Testis (tissue), 3 donors: ENCODE data around the gene CREB3L1. TPM values are rescaled to one million over a fixed set of nuclear protein-coding genes. Genes with fewer than 3 reads are reported as not detected.
A peak's percentile ranks its signal among the peaks of the same experiment; 100 is the strongest.

Source experiments
- DNase-seq: peaks from one replicate; pipeline ENCODE4 v3.0.0-alpha.2; 2019
- H3K27ac ChIP-seq, 2 donors: fragments of 200-600 bp; sonication (generic); one replicate each; pipeline ENCODE4 v1.5.1; 2019
- H3K27me3 ChIP-seq: fragments of 200-600 bp; sonication (generic); one replicate; pipeline ENCODE4 v1.5.1; 2019
- H3K36me3 ChIP-seq: fragments of 200-600 bp; sonication (generic); one replicate; pipeline ENCODE4 v1.5.1; 2017; ENCODE audit warnings: low read depth; ENCODE audit errors: missing control alignments
- H3K4me1 ChIP-seq: fragments of 200-600 bp; sonication (generic); one replicate; pipeline ENCODE4 v1.5.1; 2019
- H3K4me3 ChIP-seq, 2 donors: fragments of 200-600 bp; sonication (generic); one replicate each; pipeline ENCODE4 v1.5.1; 2017 to 2019
- H3K9me3 ChIP-seq: fragments of 200-600 bp; sonication (generic); one replicate; pipeline ENCODE4 v1.5.1; 2017
- POLR2A ChIP-seq: fragments of 450-650 bp; IDR thresholded peaks from one replicate; pipeline ENCODE4 v1.6.1; 2017; ENCODE audit warnings: antibody characterized with exemption, mild to moderate bottlenecking, moderate library complexity
- WGBS, 2 donors: methylation state at CpG; one replicate each; pipeline ENCODE4 v1.1.5; 2018; 5-methylcytosine and 5-hydroxymethylcytosine counted together
- intact Hi-C: fragments of 100-400 bp; cut with DNase I; formaldehyde crosslinking; loops from one replicate; pipeline ENCODE4 v1.15.1; 2023; ENCODE audit warnings: low total_unique reads
- polyA plus RNA-seq: library from polyadenylated mRNA; stranded (reverse); fragments of 350-450 nt; fragmentation: Illumina TruSeq; extraction: RNeasy Lipid Tissue Mini Kit (QIAGEN cat#74804); gene quantifications from one replicate; pipeline ENCODE4 v1.2.3, GENCODE V29; 2014; ENCODE audit warnings: low read depth, low replicate concordance; ENCODE audit not compliant: insufficient read depth
- total RNA-seq, 2 donors: library from RNA; depleted of rRNA; stranded (reverse); fragments of >200 nt; gene quantifications; one replicate each; pipeline ENCODE4 v1.2.3, GENCODE V29; 2016
- TF ChIP-seq, protein P1 (sequence below), 3 experiments: fragments of 450-650 bp in 2 of 3; fragments of 200-600 bp in 1 of 3; sonication (generic) in 1 of 3; IDR thresholded peaks; one replicate each; pipeline ENCODE4 v1.5.1; 2016 to 2019; ENCODE audit warnings: antibody characterized with exemption in 3 of 3, mild to moderate bottlenecking in 2 of 3, moderate library complexity in 1 of 3

Gene CREB3L1
- total and polyA plus RNA-seq, 3 donors from 2014 or later, result 5.2 to 19.2 (median 8.1) TPM

DNA sequence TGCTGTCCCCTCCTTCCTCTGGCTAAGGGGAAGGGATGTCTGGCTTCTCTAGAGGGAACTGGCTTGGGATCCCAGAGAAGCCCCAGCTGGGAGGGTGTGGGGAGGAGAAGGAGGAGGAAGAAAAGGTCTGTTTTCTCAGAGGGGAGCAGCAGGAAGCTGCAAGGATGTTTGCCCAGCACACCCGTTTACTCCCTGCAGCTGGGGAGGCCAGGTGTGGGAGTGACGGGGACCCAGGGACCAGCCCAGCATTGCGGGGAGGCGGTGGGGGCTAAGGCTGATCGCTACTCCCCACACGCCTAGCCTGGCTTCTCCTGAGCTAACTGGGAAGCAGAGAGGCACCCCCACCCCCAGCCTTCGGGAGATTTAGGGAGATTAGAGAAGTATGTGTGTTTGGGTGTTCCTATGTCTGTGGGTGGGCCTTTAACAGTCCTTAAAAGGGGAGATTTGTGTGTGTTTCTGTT lies 3.9 kb downstream of the CREB3L1 start:
- no peak overlapping the region for H3K4me3 ChIP-seq
- H3K27me3 ChIP-seq, result no peaks in the 10 kb centered on the region
- intact Hi-C loops, result no loop called here
- H3K9me3 ChIP-seq, result no peaks in the 10 kb centered on the region
- H3K4me1 ChIP-seq, result peaks cover 9% of the 10 kb centered on the region
- TF ChIP-seq, protein P1, sequence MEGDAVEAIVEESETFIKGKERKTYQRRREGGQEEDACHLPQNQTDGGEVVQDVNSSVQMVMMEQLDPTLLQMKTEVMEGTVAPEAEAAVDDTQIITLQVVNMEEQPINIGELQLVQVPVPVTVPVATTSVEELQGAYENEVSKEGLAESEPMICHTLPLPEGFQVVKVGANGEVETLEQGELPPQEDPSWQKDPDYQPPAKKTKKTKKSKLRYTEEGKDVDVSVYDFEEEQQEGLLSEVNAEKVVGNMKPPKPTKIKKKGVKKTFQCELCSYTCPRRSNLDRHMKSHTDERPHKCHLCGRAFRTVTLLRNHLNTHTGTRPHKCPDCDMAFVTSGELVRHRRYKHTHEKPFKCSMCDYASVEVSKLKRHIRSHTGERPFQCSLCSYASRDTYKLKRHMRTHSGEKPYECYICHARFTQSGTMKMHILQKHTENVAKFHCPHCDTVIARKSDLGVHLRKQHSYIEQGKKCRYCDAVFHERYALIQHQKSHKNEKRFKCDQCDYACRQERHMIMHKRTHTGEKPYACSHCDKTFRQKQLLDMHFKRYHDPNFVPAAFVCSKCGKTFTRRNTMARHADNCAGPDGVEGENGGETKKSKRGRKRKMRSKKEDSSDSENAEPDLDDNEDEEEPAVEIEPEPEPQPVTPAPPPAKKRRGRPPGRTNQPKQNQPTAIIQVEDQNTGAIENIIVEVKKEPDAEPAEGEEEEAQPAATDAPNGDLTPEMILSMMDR (IDR thresholded peaks at IDR 0.05), result no peak
- TF ChIP-seq POLR2A, result no peak
- DNase-seq, result peak; percentile 41
- no peaks in the 10 kb centered on the region for H3K36me3 ChIP-seq
- peak overlapping the region in 1 of 2 donors; percentile 61 for H3K27ac ChIP-seq
- 31 to 32% methylated on average over 6 to 7 of the region's 7 CpGs for WGBS, 2 donors

DNA sequence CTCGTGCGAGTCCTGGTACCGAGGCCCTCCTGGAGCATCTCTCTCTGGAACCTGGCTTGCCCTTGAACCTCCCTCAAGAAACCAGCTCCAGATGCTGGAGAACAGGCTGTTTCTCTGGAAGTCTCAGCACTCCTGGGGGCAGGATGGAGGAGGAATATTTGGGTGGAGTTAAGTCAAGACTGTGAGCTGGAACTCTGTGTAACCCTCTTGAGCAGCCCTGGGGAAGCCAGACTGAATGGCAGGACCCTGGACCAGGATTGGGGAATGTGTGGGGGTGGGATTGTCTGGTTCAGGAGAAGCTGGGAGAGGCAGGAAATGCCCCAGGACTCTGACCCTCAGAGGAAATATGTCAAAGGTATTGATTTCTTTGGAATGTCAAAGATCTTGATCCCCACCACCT lies 7.7 kb downstream of the CREB3L1 start:
- Histone ChIP-seq H3K9me3 (no peaks in the 10 kb centered on the region), H3K4me1 (peaks cover 18% of the 10 kb centered on the region), H3K27me3 (no peaks in the 10 kb centered on the region), H3K4me3 (no peak overlapping the region), H3K27ac (peak overlapping the region; percentile 40 to 77), H3K36me3 (no peaks in the 10 kb centered on the region)
- TF ChIP-seq POLR2A, result no peak
- TF ChIP-seq, protein P1 (IDR thresholded peaks at IDR 0.05), result no peak
- WGBS, 2 donors, result 52 to 53% methylated on average over 3 of the region's 3 CpGs
- intact Hi-C loops, result no loop called here
- no peak for DNase-seq

DNA sequence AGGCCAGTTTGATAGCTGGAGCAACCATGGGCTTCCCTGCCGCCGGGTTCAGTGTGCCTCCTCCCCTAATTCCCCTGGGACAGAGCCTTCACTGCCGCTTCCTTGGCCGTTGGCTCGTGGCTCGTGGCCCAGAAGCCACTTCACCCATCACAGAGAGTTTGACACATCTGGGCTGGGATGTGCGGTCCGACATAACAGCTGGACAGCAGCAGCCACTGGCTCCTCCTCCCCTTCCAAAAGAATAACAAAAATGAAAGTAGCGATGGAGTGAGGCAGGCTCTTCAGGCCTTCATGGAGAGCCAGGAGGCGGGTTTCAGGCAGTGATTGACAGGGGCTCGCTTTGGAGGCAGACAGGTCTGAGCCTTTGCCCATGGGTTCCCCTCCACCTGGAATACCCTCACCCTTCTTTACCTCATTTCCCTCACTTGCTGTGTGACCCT lies 8.2 kb downstream of the CREB3L1 start:
- H3K9me3 ChIP-seq, result no peaks in the 10 kb centered on the region
- intact Hi-C loops, result no loop called here
- H3K36me3 ChIP-seq, result no peaks in the 10 kb centered on the region
- H3K27ac ChIP-seq, result peak overlapping the region; percentile 40 to 77
- 56 to 65% methylated on average over 11 of the region's 11 CpGs for WGBS, 2 donors
- no peak for DNase-seq
- H3K4me3 ChIP-seq, result no peak overlapping the region
- peaks cover 21% of the 10 kb centered on the region for H3K4me1 ChIP-seq
- TF ChIP-seq POLR2A, result no peak
- TF ChIP-seq, protein P1 (IDR thresholded peaks at IDR 0.05), result no peak
- no peaks in the 10 kb centered on the region for H3K27me3 ChIP-seq

DNA sequence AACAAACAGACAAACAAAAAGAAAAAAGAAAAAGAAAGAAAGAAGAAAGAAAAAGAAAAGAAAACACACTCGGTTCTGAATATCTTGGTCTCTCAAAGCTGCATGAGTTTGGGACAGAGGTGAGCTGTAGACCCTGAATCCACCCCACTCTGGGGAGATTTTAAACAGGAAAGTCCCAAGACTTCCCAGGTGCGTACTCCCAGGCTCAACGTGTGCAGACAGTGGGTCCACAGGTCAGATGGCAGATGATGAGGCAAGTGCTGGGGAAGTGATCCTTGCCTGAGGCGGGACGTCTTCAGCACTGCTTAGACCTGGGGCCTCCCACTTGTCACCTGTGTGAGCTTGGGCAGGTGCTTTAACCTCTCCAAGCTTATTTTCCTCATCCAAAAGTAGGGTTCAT lies 9.3 kb downstream of the CREB3L1 start:
- DNase-seq, result no peak
- no peak overlapping the region for H3K4me3 ChIP-seq
- H3K4me1 ChIP-seq, result peaks cover 27% of the 10 kb centered on the region
- no peaks in the 10 kb centered on the region for H3K36me3 ChIP-seq
- intact Hi-C loops, result no loop called here
- 79 to 89% methylated on average over 5 of the region's 5 CpGs for WGBS, 2 donors
- H3K9me3 ChIP-seq, result no peaks in the 10 kb centered on the region
- H3K27ac ChIP-seq, result peak overlapping the region in 1 of 2 donors; percentile 45
- H3K27me3 ChIP-seq, result no peaks in the 10 kb centered on the region
- TF ChIP-seq, protein P1 (IDR thresholded peaks at IDR 0.05), result no peak
- TF ChIP-seq POLR2A, result no peak

DNA sequence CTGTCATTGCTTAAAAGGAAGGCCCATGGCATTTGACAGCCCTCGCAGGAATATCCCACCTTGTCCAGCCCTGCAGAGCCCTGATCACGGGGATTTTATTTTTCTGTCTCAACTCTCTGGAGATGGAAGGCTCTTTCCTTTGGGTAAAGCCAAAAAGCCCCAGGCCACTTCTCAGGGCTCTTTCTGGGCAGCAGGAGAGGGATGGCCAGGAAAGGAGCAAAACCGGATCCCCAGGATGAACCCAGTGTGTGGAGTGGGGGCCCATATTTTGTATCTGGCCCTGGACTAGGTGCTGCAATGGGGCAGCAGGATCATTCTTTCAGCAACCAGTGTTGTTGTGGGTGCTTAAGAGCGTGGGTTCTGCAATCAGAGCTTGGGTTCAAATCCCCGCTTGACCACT lies 11.0 kb downstream of the CREB3L1 start:
- Histone ChIP-seq H3K4me3 (no peak overlapping the region), H3K27ac (no peak overlapping the region), H3K4me1 (peaks cover 29% of the 10 kb centered on the region), H3K36me3 (no peaks in the 10 kb centered on the region), H3K9me3 (no peaks in the 10 kb centered on the region), H3K27me3 (no peaks in the 10 kb centered on the region)
- WGBS, 2 donors, result 97 to 100% methylated on average over 5 of the region's 5 CpGs
- no peak for DNase-seq
- TF ChIP-seq, protein P1 (IDR thresholded peaks at IDR 0.05), result no peak
- TF ChIP-seq POLR2A, result no peak
- intact Hi-C loops, result no loop called here
